Measurements from ENCODE around the gene THSD4. TPM values are rescaled to one million over a fixed set of nuclear protein-coding genes. Genes with fewer than 3 reads are reported as not detected.
"Not testable (repeated sequence)": the region's sequence is repeated elsewhere in the genome, so short reads cannot be mapped to it uniquely, and the experiment has no call there.

THSD4 gene
- polyA plus RNA-seq, 1 donor (not counting 4 experiments of a cell fraction or from before 2014, with no cell fraction given) = 24.5 TPM

DNA sequence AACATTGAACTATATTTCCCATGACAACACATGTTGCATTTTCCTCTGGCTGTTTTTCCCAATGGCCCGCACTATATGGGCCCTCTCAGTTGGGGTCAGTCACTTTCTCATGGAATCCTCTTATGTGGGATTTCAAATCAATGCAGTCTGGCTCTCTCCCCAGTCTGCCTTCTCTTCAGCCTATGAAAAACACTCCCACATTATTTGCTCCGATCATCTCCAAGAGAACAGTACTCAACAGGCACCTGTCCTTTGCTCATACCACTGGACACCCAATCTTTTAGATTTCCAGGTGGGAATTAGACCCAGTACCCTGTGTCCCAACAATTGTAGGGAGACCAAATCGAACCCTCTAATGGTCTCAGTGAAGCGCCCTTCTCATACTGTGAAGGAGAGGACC is 251.3 kb downstream of the THSD4 start:
- no peak overlapping the region for H3K4me2 ChIP-seq (ENCODE audit: control insufficient read depth, extremely low read depth, insufficient read depth, low read depth, low read length)
- H3K9me1 ChIP-seq (ENCODE audit: control insufficient read depth, extremely low read depth, insufficient read depth, low read length) = no peaks in the 10 kb centered on the region
- dilution Hi-C loops (cut with MboI; ENCODE audit: extremely low pct_ligation_motif_present, low sequenced_read_pairs) = no loop called here
- H3K36me3 ChIP-seq (ENCODE audit: control insufficient read depth in 2 of 2, extremely low read depth in 1 of 2, insufficient read depth in 2 of 2, low read length in 2 of 2) = peaks cover 0 to 2% of the 10 kb centered on the region in 2 experiments
- no peak overlapping the region for H3K4me3 ChIP-seq (ENCODE audit: control insufficient read depth in 2 of 3, extremely low read depth in 1 of 3, insufficient read depth in 2 of 3, low read depth in 1 of 3, low read length in 3 of 3)
- DNase-seq (ENCODE audit: low read depth, low spot score) (no peak), FAIRE-seq (no peak)
- no peaks in the 10 kb centered on the region for H3K27me3 ChIP-seq (ENCODE audit: control insufficient read depth, extremely low read depth, insufficient read depth, low read length)
- no peak for TF ChIP-seq EZH2 (IDR thresholded peaks at IDR 0.05; ENCODE audit: low read length)
- H2AFZ ChIP-seq (ENCODE audit: control insufficient read depth, low read length) = no peak overlapping the region
- no peak overlapping the region for H3K27ac ChIP-seq (ENCODE audit: control insufficient read depth, insufficient read depth, low read length)
- peaks cover 4% of the 10 kb centered on the region for H3K79me2 ChIP-seq (ENCODE audit: control insufficient read depth, insufficient read depth, low read length)
- H3K9ac ChIP-seq (ENCODE audit: control insufficient read depth, extremely low read depth, insufficient read depth, low read length) = no peak overlapping the region
- H3K4me1 ChIP-seq (ENCODE audit: control insufficient read depth, extremely low read depth, insufficient read depth, low read length) = peaks cover 11% of the 10 kb centered on the region
- H4K20me1 ChIP-seq (ENCODE audit: control insufficient read depth, extremely low read depth, insufficient read depth, low read length) = no peaks in the 10 kb centered on the region
- no peaks in the 10 kb centered on the region for H3K9me3 ChIP-seq (ENCODE audit: control insufficient read depth, low read depth, low read length)

DNA sequence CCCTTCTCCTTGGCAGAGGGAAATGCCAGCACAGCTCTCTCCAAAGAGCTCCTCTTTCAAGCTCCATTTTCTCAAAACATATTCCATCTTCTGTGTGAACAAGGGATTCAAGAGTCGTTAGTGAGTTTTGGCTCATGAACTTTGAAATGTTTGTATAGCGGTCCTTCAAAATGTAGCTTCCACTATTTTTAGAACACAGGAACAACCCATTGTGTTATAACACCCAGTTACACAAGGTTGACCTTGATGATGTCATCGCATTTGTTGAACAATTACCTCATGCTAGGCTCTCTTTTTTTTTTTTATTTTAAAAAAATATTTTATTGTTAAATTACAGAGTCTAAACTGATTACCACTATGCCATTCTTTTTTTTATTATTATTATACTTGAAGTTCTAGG is 251.7 kb downstream of the THSD4 start:
- dilution Hi-C loops (cut with MboI; ENCODE audit: extremely low pct_ligation_motif_present, low sequenced_read_pairs) = no loop called here
- no peaks in the 10 kb centered on the region for H3K9me1 ChIP-seq (ENCODE audit: control insufficient read depth, extremely low read depth, insufficient read depth, low read length)
- no peak for FAIRE-seq

DNA sequence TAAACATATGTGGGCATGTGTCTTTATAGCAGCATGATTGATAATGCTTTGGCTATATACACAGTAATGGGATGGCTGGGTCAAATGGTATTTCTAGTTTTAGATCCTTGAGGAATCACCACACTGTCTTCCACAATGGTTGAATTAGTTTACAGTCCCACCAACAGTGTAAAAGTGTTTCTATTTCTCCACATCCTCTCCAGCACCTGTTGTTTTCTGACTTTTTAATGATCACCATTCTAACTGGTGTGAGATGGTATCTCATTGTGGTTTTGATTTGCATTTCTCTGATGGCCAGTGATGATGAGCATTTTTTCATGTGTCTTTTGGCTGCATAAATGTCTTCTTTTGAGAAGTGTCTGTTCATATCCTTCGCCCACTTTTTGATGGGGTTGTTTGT is 252.5 kb downstream of the THSD4 start:
- DNase-seq (ENCODE audit: low read depth, low spot score); dilution Hi-C loops (cut with MboI; ENCODE audit: extremely low pct_ligation_motif_present, low sequenced_read_pairs); H3K9me1 ChIP-seq (ENCODE audit: control insufficient read depth, extremely low read depth, insufficient read depth, low read length); H3K36me3 ChIP-seq (ENCODE audit: control insufficient read depth in 2 of 2, extremely low read depth in 1 of 2, insufficient read depth in 2 of 2, low read length in 2 of 2); H2AFZ ChIP-seq (ENCODE audit: control insufficient read depth, low read length); H3K4me2 ChIP-seq (ENCODE audit: control insufficient read depth, extremely low read depth, insufficient read depth, low read depth, low read length); H4K20me1 ChIP-seq (ENCODE audit: control insufficient read depth, extremely low read depth, insufficient read depth, low read length); H3K27me3 ChIP-seq (ENCODE audit: control insufficient read depth, extremely low read depth, insufficient read depth, low read length); H3K4me3 ChIP-seq (ENCODE audit: control insufficient read depth in 2 of 3, extremely low read depth in 1 of 3, insufficient read depth in 2 of 3, low read depth in 1 of 3, low read length in 3 of 3); H3K9ac ChIP-seq (ENCODE audit: control insufficient read depth, extremely low read depth, insufficient read depth, low read length); FAIRE-seq; H3K9me3 ChIP-seq (ENCODE audit: control insufficient read depth, low read depth, low read length); H3K79me2 ChIP-seq (ENCODE audit: control insufficient read depth, insufficient read depth, low read length); H3K27ac ChIP-seq (ENCODE audit: control insufficient read depth, insufficient read depth, low read length): not testable (repeated sequence)
- peaks cover 14% of the 10 kb centered on the region for H3K4me1 ChIP-seq (ENCODE audit: control insufficient read depth, extremely low read depth, insufficient read depth, low read length)

More for the DNA sequence above, 251.7 kb downstream of the THSD4 start:
- H3K79me2 ChIP-seq (ENCODE audit: control insufficient read depth, insufficient read depth, low read length) = peaks cover 4% of the 10 kb centered on the region
- H3K27ac ChIP-seq (ENCODE audit: control insufficient read depth, insufficient read depth, low read length) = no peak overlapping the region
- no peak overlapping the region for H3K9ac ChIP-seq (ENCODE audit: control insufficient read depth, extremely low read depth, insufficient read depth, low read length)
- H3K9me3 ChIP-seq (ENCODE audit: control insufficient read depth, low read depth, low read length) = no peaks in the 10 kb centered on the region
- no peak for DNase-seq (ENCODE audit: low read depth, low spot score)
- no peaks in the 10 kb centered on the region for H4K20me1 ChIP-seq (ENCODE audit: control insufficient read depth, extremely low read depth, insufficient read depth, low read length)
- H3K4me3 ChIP-seq (ENCODE audit: control insufficient read depth in 2 of 3, extremely low read depth in 1 of 3, insufficient read depth in 2 of 3, low read depth in 1 of 3, low read length in 3 of 3) = no peak overlapping the region
- peaks cover 11% of the 10 kb centered on the region for H3K4me1 ChIP-seq (ENCODE audit: control insufficient read depth, extremely low read depth, insufficient read depth, low read length)
- no peak for TF ChIP-seq EZH2 (IDR thresholded peaks at IDR 0.05; ENCODE audit: low read length)
- TF ChIP-seq, protein P1, sequence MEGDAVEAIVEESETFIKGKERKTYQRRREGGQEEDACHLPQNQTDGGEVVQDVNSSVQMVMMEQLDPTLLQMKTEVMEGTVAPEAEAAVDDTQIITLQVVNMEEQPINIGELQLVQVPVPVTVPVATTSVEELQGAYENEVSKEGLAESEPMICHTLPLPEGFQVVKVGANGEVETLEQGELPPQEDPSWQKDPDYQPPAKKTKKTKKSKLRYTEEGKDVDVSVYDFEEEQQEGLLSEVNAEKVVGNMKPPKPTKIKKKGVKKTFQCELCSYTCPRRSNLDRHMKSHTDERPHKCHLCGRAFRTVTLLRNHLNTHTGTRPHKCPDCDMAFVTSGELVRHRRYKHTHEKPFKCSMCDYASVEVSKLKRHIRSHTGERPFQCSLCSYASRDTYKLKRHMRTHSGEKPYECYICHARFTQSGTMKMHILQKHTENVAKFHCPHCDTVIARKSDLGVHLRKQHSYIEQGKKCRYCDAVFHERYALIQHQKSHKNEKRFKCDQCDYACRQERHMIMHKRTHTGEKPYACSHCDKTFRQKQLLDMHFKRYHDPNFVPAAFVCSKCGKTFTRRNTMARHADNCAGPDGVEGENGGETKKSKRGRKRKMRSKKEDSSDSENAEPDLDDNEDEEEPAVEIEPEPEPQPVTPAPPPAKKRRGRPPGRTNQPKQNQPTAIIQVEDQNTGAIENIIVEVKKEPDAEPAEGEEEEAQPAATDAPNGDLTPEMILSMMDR (optimal IDR thresholded peaks at IDR 0.05 in 1 of 3, IDR thresholded peaks at IDR 0.05 in 1 of 3, conservative IDR thresholded peaks at IDR 0.05 in 1 of 3; ENCODE audit: extremely low read depth in 1 of 3, insufficient read depth in 2 of 3, low read length in 3 of 3) = no peak
- H3K27me3 ChIP-seq (ENCODE audit: control insufficient read depth, extremely low read depth, insufficient read depth, low read length) = no peaks in the 10 kb centered on the region
- H3K36me3 ChIP-seq (ENCODE audit: control insufficient read depth in 2 of 2, extremely low read depth in 1 of 2, insufficient read depth in 2 of 2, low read length in 2 of 2) = peaks cover 0 to 2% of the 10 kb centered on the region in 2 experiments
- no peak overlapping the region for H3K4me2 ChIP-seq (ENCODE audit: control insufficient read depth, extremely low read depth, insufficient read depth, low read depth, low read length)
- no peak overlapping the region for H2AFZ ChIP-seq (ENCODE audit: control insufficient read depth, low read length)

DNA sequence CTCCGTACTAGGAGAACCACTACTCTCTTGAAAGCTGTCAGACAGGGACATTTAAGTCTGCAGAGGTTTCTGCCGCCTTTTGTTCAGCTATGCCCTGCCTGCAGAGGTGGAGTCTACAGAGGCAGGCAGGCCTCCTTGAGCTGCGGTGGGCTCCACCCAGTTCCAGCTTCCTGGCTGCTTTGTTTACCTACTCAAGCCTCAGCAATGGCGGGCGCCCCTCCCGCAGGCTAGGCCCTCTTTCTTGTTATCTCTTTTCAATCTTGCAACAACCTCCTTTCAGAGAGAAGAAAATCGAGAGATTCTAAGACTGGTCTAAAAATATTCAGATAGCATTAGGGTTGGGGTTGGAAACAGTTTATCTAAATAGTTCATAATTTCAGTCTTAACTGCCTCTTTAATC is 257.5 kb downstream of the THSD4 start:
- H3K36me3 ChIP-seq (ENCODE audit: control insufficient read depth in 2 of 2, extremely low read depth in 1 of 2, insufficient read depth in 2 of 2, low read length in 2 of 2); FAIRE-seq; H3K27me3 ChIP-seq (ENCODE audit: control insufficient read depth, extremely low read depth, insufficient read depth, low read length); H3K4me3 ChIP-seq (ENCODE audit: control insufficient read depth in 2 of 3, extremely low read depth in 1 of 3, insufficient read depth in 2 of 3, low read depth in 1 of 3, low read length in 3 of 3); H3K9me1 ChIP-seq (ENCODE audit: control insufficient read depth, extremely low read depth, insufficient read depth, low read length); H3K79me2 ChIP-seq (ENCODE audit: control insufficient read depth, insufficient read depth, low read length); H2AFZ ChIP-seq (ENCODE audit: control insufficient read depth, low read length); H4K20me1 ChIP-seq (ENCODE audit: control insufficient read depth, extremely low read depth, insufficient read depth, low read length); dilution Hi-C loops (cut with MboI; ENCODE audit: extremely low pct_ligation_motif_present, low sequenced_read_pairs); H3K9me3 ChIP-seq (ENCODE audit: control insufficient read depth, low read depth, low read length); DNase-seq (ENCODE audit: low read depth, low spot score): not testable (repeated sequence)
- peak overlapping the region; percentile 59 for H3K4me2 ChIP-seq (ENCODE audit: control insufficient read depth, extremely low read depth, insufficient read depth, low read depth, low read length)
- peak overlapping the region; percentile 35 for H3K9ac ChIP-seq (ENCODE audit: control insufficient read depth, extremely low read depth, insufficient read depth, low read length)
- H3K4me1 ChIP-seq (ENCODE audit: control insufficient read depth, extremely low read depth, insufficient read depth, low read length) = peaks cover 12% of the 10 kb centered on the region
- H3K27ac ChIP-seq (ENCODE audit: control insufficient read depth, insufficient read depth, low read length) = peak overlapping the region; percentile 10
